ENCODE data around the gene TNP2.

Gene TNP2

DNA sequence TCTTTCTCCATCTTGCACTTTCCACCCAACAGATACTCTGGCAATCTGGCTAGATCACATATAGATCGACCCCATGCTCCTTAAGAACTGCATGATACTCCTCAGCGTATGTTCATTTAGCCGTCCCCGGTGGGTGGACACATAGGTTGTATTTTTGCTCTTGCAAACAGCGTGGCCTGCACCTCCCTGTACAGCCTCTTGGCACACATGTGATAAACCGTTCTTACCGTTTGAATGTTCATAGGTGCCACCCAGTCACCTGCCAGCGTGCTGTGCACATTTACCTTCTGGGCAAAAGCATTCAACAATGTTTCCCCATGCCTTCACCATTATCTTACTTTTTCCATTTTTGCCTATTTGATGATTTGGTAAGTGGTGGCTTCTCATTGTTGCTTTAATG, 6.2 kb downstream of the TNP2 start:
- Histone ChIP-seq H3K9me3 (ENCODE audit: low read length) (no peaks in the 10 kb centered on the region), H3K4me3 (ENCODE audit: low read depth, low read length, poor library complexity, severe bottlenecking) (no peak overlapping the region), H4K20me1 (ENCODE audit: insufficient read depth, low read length) (no peaks in the 10 kb centered on the region), H3F3A (ENCODE audit: insufficient read depth, low read length) (no peaks in the 10 kb centered on the region), H3K27me3 (ENCODE audit: insufficient read depth, low read length) (no peaks in the 10 kb centered on the region), H2AFZ (ENCODE audit: low read length) (no peak overlapping the region), H3K4me1 (ENCODE audit: insufficient read depth, low read length, severe bottlenecking) (peaks cover 18% of the 10 kb centered on the region), H3K9ac (ENCODE audit: low read length) (no peak overlapping the region), H3K9me2 (ENCODE audit: low read depth, low read length) (no peaks in the 10 kb centered on the region), H3K4me2 (ENCODE audit: low read length) (no peak overlapping the region), H3K79me2 (ENCODE audit: insufficient read depth, low read length) (no peaks in the 10 kb centered on the region), H3K36me3 (ENCODE audit: insufficient read depth, low read length) (no peaks in the 10 kb centered on the region), H3K27ac (ENCODE audit: low read depth, low read length, poor library complexity, severe bottlenecking) (no peak overlapping the region)
- no peak for TF ChIP-seq EZH2 (IDR thresholded peaks at IDR 0.05; ENCODE audit: borderline replicate concordance, low read length)
- TF ChIP-seq, protein P1, sequence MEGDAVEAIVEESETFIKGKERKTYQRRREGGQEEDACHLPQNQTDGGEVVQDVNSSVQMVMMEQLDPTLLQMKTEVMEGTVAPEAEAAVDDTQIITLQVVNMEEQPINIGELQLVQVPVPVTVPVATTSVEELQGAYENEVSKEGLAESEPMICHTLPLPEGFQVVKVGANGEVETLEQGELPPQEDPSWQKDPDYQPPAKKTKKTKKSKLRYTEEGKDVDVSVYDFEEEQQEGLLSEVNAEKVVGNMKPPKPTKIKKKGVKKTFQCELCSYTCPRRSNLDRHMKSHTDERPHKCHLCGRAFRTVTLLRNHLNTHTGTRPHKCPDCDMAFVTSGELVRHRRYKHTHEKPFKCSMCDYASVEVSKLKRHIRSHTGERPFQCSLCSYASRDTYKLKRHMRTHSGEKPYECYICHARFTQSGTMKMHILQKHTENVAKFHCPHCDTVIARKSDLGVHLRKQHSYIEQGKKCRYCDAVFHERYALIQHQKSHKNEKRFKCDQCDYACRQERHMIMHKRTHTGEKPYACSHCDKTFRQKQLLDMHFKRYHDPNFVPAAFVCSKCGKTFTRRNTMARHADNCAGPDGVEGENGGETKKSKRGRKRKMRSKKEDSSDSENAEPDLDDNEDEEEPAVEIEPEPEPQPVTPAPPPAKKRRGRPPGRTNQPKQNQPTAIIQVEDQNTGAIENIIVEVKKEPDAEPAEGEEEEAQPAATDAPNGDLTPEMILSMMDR (IDR thresholded peaks at IDR 0.05; ENCODE audit: low read length) = no peak

DNA sequence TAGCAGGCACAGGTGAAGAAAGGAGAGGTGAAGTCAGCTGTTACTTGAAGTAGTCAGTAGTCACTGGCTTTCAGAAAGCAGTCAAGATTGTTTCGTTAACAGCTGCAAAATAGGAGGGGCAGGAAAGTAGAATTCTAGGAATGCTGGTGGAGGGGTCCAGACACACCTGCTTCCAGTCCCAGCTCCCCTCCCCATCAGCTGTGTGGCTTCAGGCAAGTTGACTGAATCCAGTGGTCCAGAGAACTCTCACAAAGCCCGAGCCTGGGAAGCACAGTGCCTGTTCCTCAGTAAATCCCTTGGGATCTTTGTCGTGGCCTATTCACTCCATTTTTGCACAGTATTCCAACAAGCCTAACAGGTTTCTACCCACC, 8.5 kb downstream of the TNP2 start:
- peaks cover 31% of the 10 kb centered on the region for H3K4me1 ChIP-seq (ENCODE audit: insufficient read depth, low read length, severe bottlenecking)
- no peaks in the 10 kb centered on the region for H3F3A ChIP-seq (ENCODE audit: insufficient read depth, low read length)
- no peaks in the 10 kb centered on the region for H3K9me2 ChIP-seq (ENCODE audit: low read depth, low read length)
- no peaks in the 10 kb centered on the region for H3K9me3 ChIP-seq (ENCODE audit: low read length)
- no peaks in the 10 kb centered on the region for H3K36me3 ChIP-seq (ENCODE audit: insufficient read depth, low read length)
- H2AFZ ChIP-seq (ENCODE audit: low read length) = no peak overlapping the region
- H4K20me1 ChIP-seq (ENCODE audit: insufficient read depth, low read length) = no peaks in the 10 kb centered on the region
- no peak overlapping the region for H3K4me2 ChIP-seq (ENCODE audit: low read length)
- TF ChIP-seq, protein P1 (IDR thresholded peaks at IDR 0.05; ENCODE audit: low read length) = no peak
- no peak for TF ChIP-seq EZH2 (IDR thresholded peaks at IDR 0.05; ENCODE audit: borderline replicate concordance, low read length)
- H3K27ac ChIP-seq (ENCODE audit: low read depth, low read length, poor library complexity, severe bottlenecking) = no peak overlapping the region
- H3K79me2 ChIP-seq (ENCODE audit: insufficient read depth, low read length) = no peaks in the 10 kb centered on the region
- H3K27me3 ChIP-seq (ENCODE audit: insufficient read depth, low read length) = no peaks in the 10 kb centered on the region
- H3K4me3 ChIP-seq (ENCODE audit: low read depth, low read length, poor library complexity, severe bottlenecking) = no peak overlapping the region
- no peak overlapping the region for H3K9ac ChIP-seq (ENCODE audit: low read length)

DNA sequence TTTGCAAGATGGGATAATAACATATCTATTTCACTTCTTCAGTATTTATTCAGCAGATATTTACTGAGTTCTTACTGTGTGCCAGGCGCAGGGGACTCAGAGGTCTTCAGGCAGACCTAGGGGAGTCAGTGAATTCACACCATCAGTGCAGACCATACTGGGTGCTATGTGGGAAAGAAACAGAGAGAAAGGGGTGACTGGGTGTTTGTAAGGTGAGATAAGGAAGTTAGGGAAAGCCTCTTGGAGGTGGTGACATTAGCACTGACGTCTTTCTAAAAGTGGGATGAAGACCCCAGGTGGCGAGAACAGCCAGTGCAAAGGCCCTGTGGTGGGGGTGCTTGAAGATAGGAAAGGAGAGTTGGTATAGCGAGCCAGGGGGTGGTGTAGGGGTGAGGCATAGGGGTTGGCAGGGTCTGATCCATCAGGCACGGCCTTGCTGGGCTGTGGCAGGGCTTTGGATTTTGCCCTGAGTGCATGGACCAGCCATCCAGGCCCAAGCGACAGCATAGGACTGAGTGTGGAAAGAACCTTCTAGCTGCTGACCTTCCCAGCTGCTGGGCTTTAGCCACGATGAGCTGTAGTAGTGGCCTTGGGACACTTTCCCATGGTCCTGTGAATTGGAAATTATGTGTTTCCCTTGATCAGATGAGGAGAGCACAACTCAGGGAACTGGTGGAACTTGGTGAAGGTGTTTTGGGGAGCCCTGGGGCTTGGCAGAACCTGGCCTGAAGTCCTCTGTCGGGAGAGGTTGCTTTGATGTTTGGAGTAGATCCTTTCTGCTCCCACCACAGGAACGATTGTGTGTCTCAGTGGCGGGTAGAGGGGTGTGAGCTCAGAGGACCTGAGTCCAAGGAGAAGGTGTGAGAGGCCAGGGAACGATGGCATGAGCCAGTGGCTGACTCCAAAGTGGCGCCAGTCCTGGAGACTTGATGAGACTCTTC, 9.2 kb downstream of the TNP2 start:
- no peaks in the 10 kb centered on the region for H3K79me2 ChIP-seq (ENCODE audit: insufficient read depth, low read length)
- peaks cover 33% of the 10 kb centered on the region for H3K4me1 ChIP-seq (ENCODE audit: insufficient read depth, low read length, severe bottlenecking)
- H3K4me2 ChIP-seq (ENCODE audit: low read length) = no peak overlapping the region
- H3K4me3 ChIP-seq (ENCODE audit: low read depth, low read length, poor library complexity, severe bottlenecking) = no peak overlapping the region
- no peak overlapping the region for H3K27ac ChIP-seq (ENCODE audit: low read depth, low read length, poor library complexity, severe bottlenecking)
- H3K9me2 ChIP-seq (ENCODE audit: low read depth, low read length) = no peaks in the 10 kb centered on the region
- no peak overlapping the region for H2AFZ ChIP-seq (ENCODE audit: low read length)
- H3K36me3 ChIP-seq (ENCODE audit: insufficient read depth, low read length) = peaks cover 2% of the 10 kb centered on the region; the same call in 1 of the 2 replicates
- no peaks in the 10 kb centered on the region for H4K20me1 ChIP-seq (ENCODE audit: insufficient read depth, low read length)
- TF ChIP-seq, protein P1 (IDR thresholded peaks at IDR 0.05; ENCODE audit: low read length) = no peak
- TF ChIP-seq EZH2 (IDR thresholded peaks at IDR 0.05; ENCODE audit: borderline replicate concordance, low read length) = no peak
- H3K9me3 ChIP-seq (ENCODE audit: low read length) = no peaks in the 10 kb centered on the region
- no peaks in the 10 kb centered on the region for H3F3A ChIP-seq (ENCODE audit: insufficient read depth, low read length)
- no peak overlapping the region for H3K9ac ChIP-seq (ENCODE audit: low read length)
- H3K27me3 ChIP-seq (ENCODE audit: insufficient read depth, low read length) = no peaks in the 10 kb centered on the region
